ENCODE measurements around the gene AXIN1. TPM values are rescaled to one million over a fixed set of nuclear protein-coding genes. Genes with fewer than 3 reads are reported as not detected.

Gene AXIN1
- total RNA-seq, 1 experiment from 2014 or later, result 49.8 TPM

DNA sequence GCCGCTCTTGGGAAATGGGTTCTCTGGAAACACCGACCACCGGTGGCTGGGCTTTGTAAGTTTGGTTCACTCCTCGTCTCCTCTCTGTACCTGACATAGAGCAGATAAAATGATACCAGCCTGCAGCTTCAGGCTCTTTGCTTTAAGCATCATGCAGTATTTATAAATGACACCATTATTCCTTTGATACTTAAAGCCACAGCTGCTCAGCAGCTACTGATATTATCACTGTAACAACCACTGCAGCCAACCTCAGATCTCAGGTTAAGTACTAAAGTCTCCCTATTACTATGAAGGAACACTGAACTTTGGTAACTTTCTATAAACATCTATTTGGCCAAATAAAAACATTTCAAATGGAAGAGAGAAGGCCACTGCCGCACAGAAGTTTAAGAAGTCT lies 34.9 kb downstream of the AXIN1 start:
- Mint-ChIP-seq H3K27ac (ENCODE audit: unreplicated experiment) (no peak overlapping the region), H3K27me3 (ENCODE audit: unreplicated experiment) (no peaks in the 10 kb centered on the region), H3K36me3 (ENCODE audit: insufficient read depth, unreplicated experiment) (peaks cover 28% of the 10 kb centered on the region), H3K4me1 (ENCODE audit: low read depth, unreplicated experiment) (peaks cover 20% of the 10 kb centered on the region), H3K4me3 (ENCODE audit: low read depth, unreplicated experiment) (no peak overlapping the region), H3K9me3 (ENCODE audit: low read depth, unreplicated experiment) (no peaks in the 10 kb centered on the region)
- CTCF ChIA-PET, result no interaction called here
- intact Hi-C loops (cut with micrococcal nuclease; ENCODE audit: unreplicated experiment), result no loop called here
- no TSS peak for BruUV-seq (replicated peaks)
- TF ChIP-seq, protein P1, sequence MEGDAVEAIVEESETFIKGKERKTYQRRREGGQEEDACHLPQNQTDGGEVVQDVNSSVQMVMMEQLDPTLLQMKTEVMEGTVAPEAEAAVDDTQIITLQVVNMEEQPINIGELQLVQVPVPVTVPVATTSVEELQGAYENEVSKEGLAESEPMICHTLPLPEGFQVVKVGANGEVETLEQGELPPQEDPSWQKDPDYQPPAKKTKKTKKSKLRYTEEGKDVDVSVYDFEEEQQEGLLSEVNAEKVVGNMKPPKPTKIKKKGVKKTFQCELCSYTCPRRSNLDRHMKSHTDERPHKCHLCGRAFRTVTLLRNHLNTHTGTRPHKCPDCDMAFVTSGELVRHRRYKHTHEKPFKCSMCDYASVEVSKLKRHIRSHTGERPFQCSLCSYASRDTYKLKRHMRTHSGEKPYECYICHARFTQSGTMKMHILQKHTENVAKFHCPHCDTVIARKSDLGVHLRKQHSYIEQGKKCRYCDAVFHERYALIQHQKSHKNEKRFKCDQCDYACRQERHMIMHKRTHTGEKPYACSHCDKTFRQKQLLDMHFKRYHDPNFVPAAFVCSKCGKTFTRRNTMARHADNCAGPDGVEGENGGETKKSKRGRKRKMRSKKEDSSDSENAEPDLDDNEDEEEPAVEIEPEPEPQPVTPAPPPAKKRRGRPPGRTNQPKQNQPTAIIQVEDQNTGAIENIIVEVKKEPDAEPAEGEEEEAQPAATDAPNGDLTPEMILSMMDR (IDR thresholded peaks at IDR 0.05; ENCODE audit: unreplicated experiment), result no peak
- no peak for DNase-seq

DNA sequence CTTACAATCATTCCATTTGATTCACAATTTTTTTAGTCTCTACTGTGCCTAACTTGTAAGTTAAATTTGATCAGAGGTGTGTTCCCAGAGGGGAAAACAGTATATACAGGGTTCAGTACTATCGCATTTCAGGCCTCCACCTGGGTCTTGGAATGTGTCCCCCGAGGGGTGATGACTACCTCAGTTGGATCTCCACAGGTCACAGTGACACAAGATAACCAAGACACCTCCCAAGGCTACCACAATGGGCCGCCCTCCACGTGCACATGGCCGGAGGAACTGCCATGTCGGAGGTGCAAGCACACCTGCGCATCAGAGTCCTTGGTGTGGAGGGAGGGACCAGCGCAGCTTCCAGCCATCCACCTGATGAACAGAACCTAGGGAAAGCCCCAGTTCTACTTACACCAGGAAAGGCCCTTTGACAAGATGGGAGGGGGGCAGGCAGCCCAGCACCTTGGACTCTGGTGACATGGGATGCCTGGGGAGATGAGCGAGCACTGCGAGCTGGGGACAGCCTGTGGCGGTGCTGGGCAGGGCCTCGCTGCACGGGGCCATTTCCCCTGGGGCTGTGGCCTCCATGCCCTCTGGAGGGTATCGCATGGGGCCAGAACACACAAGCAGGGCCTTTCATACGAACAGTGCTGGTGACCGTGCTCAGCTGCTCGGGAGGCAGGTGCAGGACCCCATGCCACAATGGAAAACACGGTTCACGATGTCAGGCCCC lies 35.6 kb downstream of the AXIN1 start:
- no TSS peak for BruUV-seq (replicated peaks)
- no peaks in the 10 kb centered on the region for H3K9me3 Mint-ChIP-seq (ENCODE audit: low read depth, unreplicated experiment)
- no peak overlapping the region for H3K4me3 Mint-ChIP-seq (ENCODE audit: low read depth, unreplicated experiment)
- intact Hi-C loops (cut with micrococcal nuclease; ENCODE audit: unreplicated experiment), result no loop called here
- DNase-seq, result no peak
- peaks cover 25% of the 10 kb centered on the region for H3K36me3 Mint-ChIP-seq (ENCODE audit: insufficient read depth, unreplicated experiment)
- H3K27me3 Mint-ChIP-seq (ENCODE audit: unreplicated experiment), result no peaks in the 10 kb centered on the region
- no peak overlapping the region for H3K27ac Mint-ChIP-seq (ENCODE audit: unreplicated experiment)
- TF ChIP-seq, protein P1 (IDR thresholded peaks at IDR 0.05; ENCODE audit: unreplicated experiment), result no peak
- H3K4me1 Mint-ChIP-seq (ENCODE audit: low read depth, unreplicated experiment), result peaks cover 15% of the 10 kb centered on the region
- CTCF ChIA-PET, result no interaction called here

DNA sequence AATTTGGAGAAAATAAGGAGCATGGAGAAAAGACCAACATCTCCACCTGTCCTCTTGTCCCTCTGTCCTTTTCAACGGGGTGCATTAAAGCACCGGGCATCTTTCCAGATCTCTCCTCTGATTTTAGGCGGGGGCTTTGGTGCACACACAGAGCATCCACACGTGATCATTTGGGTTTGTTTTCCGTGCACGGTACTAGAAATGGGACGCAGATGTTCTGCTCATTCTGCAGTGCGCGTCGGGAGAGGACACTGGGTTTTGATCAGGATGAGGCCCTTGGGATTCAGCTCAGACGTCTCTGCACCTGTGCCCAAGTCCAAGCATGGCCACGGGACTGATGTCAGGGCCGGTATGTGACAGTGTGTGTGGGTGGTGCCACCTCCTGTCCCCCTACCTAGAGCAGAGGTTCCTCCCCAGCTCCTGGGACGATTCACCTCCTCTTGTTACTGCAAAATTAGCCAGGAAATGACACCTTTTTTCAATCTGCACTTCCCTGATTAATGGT lies 37.7 kb downstream of the AXIN1 start:
- intact Hi-C loops (cut with micrococcal nuclease; ENCODE audit: unreplicated experiment), result no loop called here
- peaks cover 5% of the 10 kb centered on the region for H3K4me1 Mint-ChIP-seq (ENCODE audit: low read depth, unreplicated experiment)
- BruUV-seq (replicated peaks), result no TSS peak
- no peaks in the 10 kb centered on the region for H3K27me3 Mint-ChIP-seq (ENCODE audit: unreplicated experiment)
- no peak overlapping the region for H3K27ac Mint-ChIP-seq (ENCODE audit: unreplicated experiment)
- no peak overlapping the region for H3K4me3 Mint-ChIP-seq (ENCODE audit: low read depth, unreplicated experiment)
- no peak for DNase-seq
- no peaks in the 10 kb centered on the region for H3K9me3 Mint-ChIP-seq (ENCODE audit: low read depth, unreplicated experiment)
- CTCF ChIA-PET, result no interaction called here
- TF ChIP-seq, protein P1 (IDR thresholded peaks at IDR 0.05; ENCODE audit: unreplicated experiment), result no peak
- H3K36me3 Mint-ChIP-seq (ENCODE audit: insufficient read depth, unreplicated experiment), result peaks cover 30% of the 10 kb centered on the region

DNA sequence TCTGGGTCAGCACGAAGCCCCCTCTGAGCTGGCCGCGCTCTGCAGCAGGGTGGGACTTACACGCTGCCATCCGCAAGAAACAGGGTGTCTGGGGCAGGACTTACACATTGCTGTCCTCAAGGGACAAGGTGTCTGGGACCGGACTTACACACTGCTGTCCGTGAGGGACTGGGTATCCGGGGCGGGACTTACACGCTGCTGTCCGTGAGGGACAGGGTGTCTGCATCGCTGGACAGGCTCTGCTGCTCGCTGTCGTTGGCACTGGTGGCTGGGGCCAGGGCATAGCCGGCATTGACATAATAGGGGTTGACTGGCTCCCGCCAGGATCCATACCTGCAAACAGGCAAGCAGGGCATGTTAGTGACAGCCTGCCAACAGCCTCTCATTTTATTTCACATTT lies 38.2 kb downstream of the AXIN1 start:
- Mint-ChIP-seq H3K4me3 (ENCODE audit: low read depth, unreplicated experiment) (no peak overlapping the region), H3K27me3 (ENCODE audit: unreplicated experiment) (no peaks in the 10 kb centered on the region), H3K9me3 (ENCODE audit: low read depth, unreplicated experiment) (no peaks in the 10 kb centered on the region), H3K27ac (ENCODE audit: unreplicated experiment) (no peak overlapping the region), H3K4me1 (ENCODE audit: low read depth, unreplicated experiment) (no peaks in the 10 kb centered on the region), H3K36me3 (ENCODE audit: insufficient read depth, unreplicated experiment) (peaks cover 34% of the 10 kb centered on the region)
- intact Hi-C loops (cut with micrococcal nuclease; ENCODE audit: unreplicated experiment), result no loop called here
- no peak for DNase-seq
- BruUV-seq (replicated peaks), result no TSS peak
- CTCF ChIA-PET, result no interaction called here
- TF ChIP-seq, protein P1 (IDR thresholded peaks at IDR 0.05; ENCODE audit: unreplicated experiment), result no peak

Measured in Calu3 (cell line).